Naive thymus-derived CD4-positive, alpha-beta T cell (primary cell): ENCODE measurements around the gene CDK6. TPM values are rescaled to one million over a fixed set of nuclear protein-coding genes. Genes with fewer than 3 reads are reported as not detected.
A peak's percentile ranks its signal among the peaks of the same experiment; 100 is the strongest.

Experiments
- ATAC-seq: fragments of 150-1000 bp; cut with Tn5 transposase; 2 replicates; pipeline ENCODE4 v1.10.0; 2021; ENCODE audit warnings: mild to moderate bottlenecking, moderate library complexity
- CTCF ChIA-PET: fragments of 350-600 bp; sonication (Branson Sonifier 250); formaldehyde crosslinking; loops from one replicate; lab custom pipeline; 2021; ENCODE audit warnings: antibody characterized with exemption; lab: Charles Lee
- POLR2A ChIA-PET: fragments of 350-600 bp; sonication (Branson Sonifier 250); formaldehyde crosslinking; loops from one replicate; lab custom pipeline; 2021; ENCODE audit warnings: antibody characterized with exemption, inconsistent platforms; lab: Charles Lee
- DNase-seq, 9 donors: peaks; one replicate each; pipeline versions ENCODE4 v3.0.0 to v3.0.0-alpha.2; 2020 to 2022; ENCODE audit warnings: mixed read lengths in 1 of 9
- H3K27ac ChIP-seq: one replicate; pipeline ENCODE4 v1.7.0; 2013; ENCODE audit warnings: mild to moderate bottlenecking, low read depth, low read length, moderate library complexity
- H3K27me3 ChIP-seq, 2 donors: one replicate each; pipeline ENCODE4 v1.7.0; 2013; ENCODE audit warnings: low read length in 2 of 2, mild to moderate bottlenecking in 2 of 2, moderate library complexity in 2 of 2; ENCODE audit not compliant: control insufficient read depth in 2 of 2, insufficient read depth in 2 of 2
- H3K36me3 ChIP-seq, 3 experiments: 1 replicate in 2 of 3; 2 replicates in 1 of 3; pipeline ENCODE4 v1.7.0; 2013; ENCODE audit warnings: low read length in 3 of 3, mild to moderate bottlenecking in 3 of 3, moderate library complexity in 1 of 3; ENCODE audit not compliant: insufficient read depth in 3 of 3, control insufficient read depth in 2 of 3
- H3K4me1 ChIP-seq, 2 donors: one replicate each; pipeline ENCODE4 v1.7.0; 2013; ENCODE audit warnings: low read length in 2 of 2, mild to moderate bottlenecking in 2 of 2, moderate library complexity in 1 of 2; ENCODE audit not compliant: control insufficient read depth in 2 of 2, insufficient read depth in 2 of 2
- H3K4me3 ChIP-seq: 2 replicates; pipeline ENCODE4 v1.7.0; 2013; ENCODE audit warnings: mild to moderate bottlenecking, low read length
- H3K9me3 ChIP-seq, 3 experiments: 1 replicate in 2 of 3; 2 replicates in 1 of 3; pipeline ENCODE4 v1.7.0; 2013; ENCODE audit warnings: low read length in 3 of 3; ENCODE audit not compliant: control insufficient read depth in 2 of 3
- H3K27ac Mint-ChIP-seq, 9 donors: one replicate each; pipeline ENCODE4 v1.8.0; 2020 to 2022; ENCODE audit warnings: mixed read lengths in 9 of 9, mild to moderate bottlenecking in 8 of 9, moderate library complexity in 5 of 9, inconsistent platforms in 2 of 9
- H3K27me3 Mint-ChIP-seq, 5 donors: one replicate each; pipeline ENCODE4 v1.8.0; 2021 to 2022; ENCODE audit warnings: mixed read lengths in 5 of 5, mild to moderate bottlenecking in 1 of 5
- H3K36me3 Mint-ChIP-seq, 5 donors: one replicate each; pipeline ENCODE4 v1.8.0; 2020 to 2022; ENCODE audit warnings: mixed read lengths in 5 of 5, mild to moderate bottlenecking in 3 of 5, inconsistent platforms in 1 of 5
- H3K4me1 Mint-ChIP-seq, 7 donors: one replicate each; pipeline ENCODE4 v1.8.0; 2020 to 2022; ENCODE audit warnings: mixed read lengths in 7 of 7, mild to moderate bottlenecking in 3 of 7, inconsistent platforms in 1 of 7
- H3K4me3 Mint-ChIP-seq, 10 donors: one replicate each; pipeline ENCODE4 v1.8.0; 2020 to 2022; ENCODE audit warnings: mild to moderate bottlenecking in 10 of 10, mixed read lengths in 10 of 10, moderate library complexity in 6 of 10, inconsistent platforms in 2 of 10
- H3K9me3 Mint-ChIP-seq, 11 donors: one replicate each; pipeline ENCODE4 v1.8.0; 2020 to 2022; ENCODE audit warnings: mixed read lengths in 11 of 11, mild to moderate bottlenecking in 4 of 11, inconsistent platforms in 1 of 11, moderate library complexity in 1 of 11
- intact Hi-C, 2 donors: fragments of 100-400 bp; cut with micrococcal nuclease; formaldehyde crosslinking; loops; one replicate each; pipeline ENCODE4 v1.15.1; 2023
- polyA plus RNA-seq, 2 donors: library from polyadenylated mRNA; unstranded; fragments of 300-500 nt; fragmentation: Illumina TruSeq; gene quantifications; one replicate each; pipeline ENCODE4 v1.2.3, GENCODE V29; 2021
- total RNA-seq, 6 experiments: library from RNA in 5 of 6; stranded (reverse) in 5 of 6; gene quantifications; 1 replicate in 5 of 6; 2 replicates in 1 of 6; pipeline ENCODE4 v1.2.3 and lab custom pipeline; 2021 to 2026

Gene CDK6
- total and polyA plus RNA-seq, 7 experiments from 2014 or later, result 15.8 to 156 (median 36.8) TPM

DNA sequence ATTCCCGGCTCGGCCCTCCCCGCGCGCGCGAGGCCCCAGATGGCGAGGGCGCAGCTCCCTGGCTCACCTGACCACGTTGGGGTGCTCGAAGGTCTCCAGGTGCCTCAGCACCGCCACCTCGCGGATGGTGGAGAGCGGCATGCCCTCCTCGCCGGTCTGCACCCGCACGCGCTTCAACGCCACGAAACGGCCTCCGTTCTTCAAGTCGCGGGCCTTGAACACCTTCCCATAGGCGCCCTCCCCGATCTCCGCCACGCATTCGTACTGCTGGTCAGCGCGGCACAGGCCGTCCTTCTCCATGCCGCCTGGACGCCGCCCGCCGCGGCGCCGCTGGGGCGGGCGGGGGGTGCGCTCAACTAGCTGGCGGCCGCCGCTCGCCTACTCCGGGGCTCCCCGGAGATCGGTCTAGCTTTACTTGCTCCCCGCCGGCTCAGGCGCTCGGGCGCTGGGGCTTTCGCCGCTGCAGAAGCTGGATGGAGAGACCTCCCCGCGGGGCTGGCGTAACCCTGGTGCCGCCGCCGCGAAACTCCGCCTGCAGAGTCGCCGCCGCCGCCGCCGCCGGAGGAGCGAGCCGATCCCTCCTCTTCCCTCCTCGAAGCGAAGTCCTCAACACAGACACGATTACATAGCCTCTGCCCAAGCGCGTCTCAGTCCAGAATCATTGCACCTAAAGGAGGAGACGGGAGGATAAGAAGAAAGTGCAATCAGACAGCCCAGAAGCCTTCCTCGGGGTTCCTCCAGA lies 3.2 kb downstream of the CDK6 start:
- ChIA-PET CTCF (interaction anchor here (0.7 to 2.5 kb wide), 20 partner anchors 12 to 284 kb away, joined by 3 to 18 read pairs (median 4); partner anchors contain the start of gene FAM133B), POLR2A (interaction anchor here (0.6 to 2.8 kb wide), 9 partner anchors 13 to 292 kb away, joined by 3 to 12 read pairs (median 3); partner anchors contain the start of genes FAM133B and SAMD9)
- H3K27me3 ChIP-seq, result no peaks in the 10 kb centered on the region
- Mint-ChIP-seq H3K4me3 (peak overlapping the region; percentile 91 to 99 (median 96)), H3K36me3 (peaks cover 0 to 36% (median 0%) of the 10 kb centered on the region in 5 donors), H3K27ac (peak overlapping the region; percentile 78 to 99 (median 90)), H3K4me1 (peaks cover 12 to 60% (median 51%) of the 10 kb centered on the region in 7 donors), H3K9me3 (peaks cover 0 to 5% (median 0%) of the 10 kb centered on the region in 11 donors), H3K27me3 (peaks cover 0 to 13% (median 0%) of the 10 kb centered on the region in 5 donors)
- peaks cover 0 to 21% (median 0%) of the 10 kb centered on the region in 3 experiments for H3K36me3 ChIP-seq
- DNase-seq (peak; percentile 73 to 88 (median 84)), ATAC-seq (peak; percentile 86)
- H3K9me3 ChIP-seq, result no peaks in the 10 kb centered on the region
- H3K4me3 ChIP-seq, result peak overlapping the region; percentile 77
- intact Hi-C loops, result loop anchor here (1.0 to 10.0 kb wide), 15 partner anchors 20 to 1824 kb away; partner anchors contain the start of genes CYP51A1 (in 2 of the 2), FAM133B (in 2 of the 2), AKAP9 (in 1 of the 2) and ANKIB1 (in 1 of the 2)
- H3K4me1 ChIP-seq, result peaks cover 27 to 29% of the 10 kb centered on the region in 2 donors
- peak overlapping the region; percentile 73 for H3K27ac ChIP-seq

DNA sequence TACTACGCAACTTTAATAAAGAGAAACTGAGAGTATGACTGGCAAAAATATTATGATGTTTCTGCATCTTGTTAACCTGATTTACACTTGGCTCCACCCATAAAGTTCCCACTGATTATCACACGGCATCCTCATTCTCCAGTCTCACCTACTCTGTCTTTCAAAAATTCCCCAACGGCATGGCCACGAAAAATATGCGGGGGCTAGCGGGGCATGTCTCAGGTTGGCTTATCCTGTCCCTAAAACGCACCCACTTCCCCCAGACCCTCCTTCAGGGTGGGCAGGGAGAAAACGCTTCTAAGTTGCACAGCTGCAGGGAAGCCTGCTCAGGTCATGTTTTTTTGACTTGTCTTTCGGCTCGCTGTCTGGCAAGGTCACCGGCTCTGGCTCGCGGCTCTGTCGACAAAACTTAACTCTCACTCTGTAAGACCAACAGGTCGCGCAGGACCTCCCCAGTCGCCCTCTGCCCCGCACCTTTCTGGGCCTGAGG lies 3.8 kb downstream of the CDK6 start:
- Mint-ChIP-seq H3K4me1 (peaks cover 13 to 64% (median 54%) of the 10 kb centered on the region in 7 donors), H3K9me3 (peaks cover 0 to 5% (median 0%) of the 10 kb centered on the region in 11 donors), H3K36me3 (peaks cover 0 to 38% (median 1%) of the 10 kb centered on the region in 5 donors), H3K27ac (peak overlapping the region; percentile 76 to 99 (median 88)), H3K27me3 (peaks cover 0 to 12% (median 0%) of the 10 kb centered on the region in 5 donors), H3K4me3 (peak overlapping the region; percentile 91 to 99 (median 96))
- H3K4me1 ChIP-seq, result peaks cover 29% of the 10 kb centered on the region in 2 donors
- ATAC-seq (peak; percentile 0), DNase-seq (peak in 1 of 9 donors; percentile 6)
- H3K4me3 ChIP-seq, result peak overlapping the region; percentile 77
- H3K9me3 ChIP-seq, result no peaks in the 10 kb centered on the region
- CTCF ChIA-PET, result interaction anchor here (0.7 to 2.5 kb wide), 19 partner anchors 12 to 285 kb away, joined by 3 to 18 read pairs (median 4); no protein-coding TSS in a partner anchor
- H3K36me3 ChIP-seq, result peaks cover 0 to 21% (median 0%) of the 10 kb centered on the region in 3 experiments
- H3K27me3 ChIP-seq, result no peaks in the 10 kb centered on the region
- peak overlapping the region; percentile 73 for H3K27ac ChIP-seq
- POLR2A ChIA-PET, result interaction anchor here (0.6 to 2.8 kb wide), 10 partner anchors 9 to 291 kb away, joined by 3 to 12 read pairs (median 4); partner anchors contain the start of genes FAM133B and SAMD9
- intact Hi-C loops, result loop anchor here (1.0 to 10.0 kb wide), 15 partner anchors 19 to 1825 kb away; partner anchors contain the start of genes CYP51A1 (in 2 of the 2), FAM133B (in 2 of the 2), AKAP9 (in 1 of the 2) and ANKIB1 (in 1 of the 2)

DNA sequence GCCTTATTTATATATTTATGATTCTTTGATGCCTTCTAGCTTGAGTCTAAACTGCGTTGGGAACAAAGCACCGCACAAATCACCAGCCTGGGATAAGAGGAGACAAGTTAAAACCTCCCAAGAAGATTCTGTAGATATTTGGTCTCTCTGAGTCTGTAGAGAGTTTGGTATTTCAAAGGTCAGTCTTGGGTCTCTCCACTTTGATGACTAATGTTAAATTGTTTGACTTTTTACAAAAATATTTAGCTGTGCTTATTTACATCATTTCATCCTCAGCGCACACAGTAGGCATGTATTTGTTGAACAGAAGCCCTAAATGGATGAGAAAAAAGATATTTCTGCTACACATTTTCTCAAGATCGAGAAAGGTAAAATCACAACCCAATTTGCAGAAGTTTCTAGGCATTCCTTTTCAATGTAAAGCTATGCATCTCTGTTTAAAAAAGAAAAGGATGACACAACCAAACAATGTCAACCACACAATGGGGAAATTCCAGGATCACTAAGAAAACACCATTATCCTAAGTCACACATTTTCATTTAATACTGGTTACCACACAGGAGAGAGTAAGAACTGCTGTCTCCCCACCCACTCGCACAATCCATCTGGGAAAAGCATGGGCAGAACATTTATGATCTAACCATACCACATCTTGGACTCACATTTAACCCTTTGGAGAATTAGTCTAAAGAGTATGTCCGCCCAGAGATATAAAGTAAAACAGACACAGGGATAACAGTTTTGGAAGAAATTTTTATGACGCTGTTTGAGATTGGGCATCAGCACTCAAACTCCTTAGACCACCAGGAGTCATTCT lies 4.4 kb downstream of the CDK6 start:
- Histone ChIP-seq H3K4me3 (peak overlapping the region; percentile 77), H3K27ac (peak overlapping the region; percentile 73), H3K9me3 (no peaks in the 10 kb centered on the region), H3K27me3 (no peaks in the 10 kb centered on the region), H3K36me3 (peaks cover 0 to 21% (median 0%) of the 10 kb centered on the region in 3 experiments), H3K4me1 (peaks cover 29 to 31% of the 10 kb centered on the region in 2 donors)
- peak overlapping the region; percentile 91 to 99 (median 96) for H3K4me3 Mint-ChIP-seq
- ATAC-seq (no peak), DNase-seq (no peak)
- H3K36me3 Mint-ChIP-seq, result peaks cover 0 to 43% (median 5%) of the 10 kb centered on the region in 5 donors
- peaks cover 0 to 5% (median 0%) of the 10 kb centered on the region in 11 donors for H3K9me3 Mint-ChIP-seq
- intact Hi-C loops, result loop anchor here (1.0 to 10.0 kb wide), 9 partner anchors 65 to 1825 kb away; partner anchors contain the start of genes CYP51A1 (in 2 of the 2), AKAP9 (in 1 of the 2), ANKIB1 (in 1 of the 2) and GATAD1 (in 1 of the 2)
- ChIA-PET CTCF (interaction anchor here (0.9 to 2.5 kb wide), 10 partner anchors 11 to 224 kb away, joined by 3 to 18 read pairs (median 4); no protein-coding TSS in a partner anchor), POLR2A (interaction anchor here (0.8 to 2.8 kb wide), 6 partner anchors 9 to 292 kb away, joined by 3 to 12 read pairs (median 4); partner anchors contain the start of gene FAM133B)
- peaks cover 0 to 5% (median 0%) of the 10 kb centered on the region in 5 donors for H3K27me3 Mint-ChIP-seq
- H3K4me1 Mint-ChIP-seq, result peaks cover 19 to 64% (median 56%) of the 10 kb centered on the region in 7 donors
- peak overlapping the region; percentile 76 to 99 (median 88) for H3K27ac Mint-ChIP-seq

DNA sequence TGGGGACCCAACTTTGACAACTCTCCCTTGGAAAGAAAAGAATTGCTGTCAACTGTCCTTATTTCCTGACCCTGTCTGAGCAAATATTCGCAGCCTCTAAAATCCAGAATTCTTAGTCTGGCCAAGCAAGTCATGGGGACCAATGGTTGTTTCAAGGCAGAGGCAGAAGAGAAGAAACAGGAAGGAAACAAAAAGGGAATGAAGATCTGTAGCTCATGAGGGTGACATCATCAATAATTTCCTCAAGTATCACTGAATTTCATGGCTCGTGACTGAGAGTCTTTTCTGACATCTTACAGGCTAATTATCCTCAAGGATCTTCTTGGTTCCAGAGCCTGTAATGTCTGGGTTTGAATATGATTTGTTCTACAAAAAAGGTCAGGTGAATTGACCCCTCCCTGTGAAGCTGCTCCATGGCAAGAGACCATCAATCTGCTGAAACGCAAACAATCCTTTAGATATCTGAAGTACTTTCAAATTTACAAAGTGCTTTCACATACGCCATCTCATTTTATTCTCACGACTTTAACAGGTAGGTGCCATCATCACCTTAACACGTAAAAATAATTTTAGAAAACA lies 5.8 kb downstream of the CDK6 start:
- Histone ChIP-seq H3K4me3 (no peak overlapping the region), H3K27me3 (no peaks in the 10 kb centered on the region), H3K4me1 (peaks cover 29 to 38% of the 10 kb centered on the region in 2 donors), H3K27ac (no peak overlapping the region), H3K9me3 (no peaks in the 10 kb centered on the region), H3K36me3 (peaks cover 0 to 19% (median 0%) of the 10 kb centered on the region in 3 experiments)
- CTCF ChIA-PET, result no interaction called here
- H3K4me1 Mint-ChIP-seq, result peaks cover 25 to 69% (median 64%) of the 10 kb centered on the region in 7 donors
- peaks cover 0 to 5% (median 0%) of the 10 kb centered on the region in 11 donors for H3K9me3 Mint-ChIP-seq
- peaks cover 0 to 52% (median 5%) of the 10 kb centered on the region in 5 donors for H3K36me3 Mint-ChIP-seq
- POLR2A ChIA-PET, result interaction anchor here (1.3 kb wide), 1 partner anchor 10 kb away, joined by 3 read pairs; no protein-coding TSS in a partner anchor
- intact Hi-C loops, result loop anchor here (1.0 to 10.0 kb wide), 8 partner anchors 8 to 1827 kb away; partner anchors contain the start of genes AKAP9 (in 1 of the 2), ANKIB1 (in 1 of the 2), CYP51A1 (in 1 of the 2) and GATAD1 (in 1 of the 2)
- no peak for DNase-seq
- no peak for ATAC-seq
- peaks cover 0 to 4% (median 0%) of the 10 kb centered on the region in 5 donors for H3K27me3 Mint-ChIP-seq
- peak overlapping the region; percentile 46 to 99 (median 95) for H3K4me3 Mint-ChIP-seq
- H3K27ac Mint-ChIP-seq, result peak overlapping the region in 5 of 9 donors; percentile 28 to 85 (median 65)

DNA sequence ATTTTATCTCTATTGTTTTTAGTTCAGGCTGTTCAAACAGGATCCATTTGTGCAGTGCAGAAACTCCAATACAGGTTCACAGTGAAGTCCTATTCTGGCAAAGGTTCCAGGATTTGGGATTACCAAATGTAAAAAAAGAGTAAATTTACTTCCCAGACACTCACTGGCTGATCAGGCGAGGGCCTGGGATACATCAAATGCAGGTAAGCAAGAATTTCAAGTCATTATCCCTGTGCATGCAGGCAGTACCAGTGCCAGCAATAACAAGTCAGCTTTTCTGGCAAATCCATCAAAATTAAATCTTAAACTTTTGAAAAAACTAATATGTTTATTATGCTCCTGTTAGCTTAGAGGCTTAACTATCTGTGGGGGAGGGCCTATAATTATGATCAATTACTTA lies 6.3 kb downstream of the CDK6 start:
- Mint-ChIP-seq H3K27ac (peak overlapping the region in 3 of 9 donors; percentile 21 to 85 (median 42)), H3K9me3 (peaks cover 0 to 2% (median 0%) of the 10 kb centered on the region in 11 donors), H3K4me3 (peak overlapping the region in 9 of 10 donors; percentile 8 to 99 (median 94)), H3K27me3 (peaks cover 0 to 4% (median 0%) of the 10 kb centered on the region in 5 donors), H3K36me3 (peaks cover 0 to 54% (median 5%) of the 10 kb centered on the region in 5 donors), H3K4me1 (peaks cover 30 to 68% (median 65%) of the 10 kb centered on the region in 7 donors)
- ATAC-seq (no peak), DNase-seq (no peak)
- intact Hi-C loops, result loop anchor here (1.0 to 10.0 kb wide), 8 partner anchors 8 to 1827 kb away; partner anchors contain the start of genes AKAP9 (in 1 of the 2), ANKIB1 (in 1 of the 2), CYP51A1 (in 1 of the 2) and GATAD1 (in 1 of the 2)
- ChIA-PET POLR2A (no interaction called here), CTCF (no interaction called here)
- no peaks in the 10 kb centered on the region for H3K27me3 ChIP-seq
- no peaks in the 10 kb centered on the region for H3K9me3 ChIP-seq
- H3K27ac ChIP-seq, result no peak overlapping the region
- peaks cover 32 to 44% of the 10 kb centered on the region in 2 donors for H3K4me1 ChIP-seq
- H3K36me3 ChIP-seq, result peaks cover 0 to 13% (median 0%) of the 10 kb centered on the region in 3 experiments
- H3K4me3 ChIP-seq, result no peak overlapping the region
